HG03575 (cell line): ENCODE measurements around the gene STAB2.

Source experiments
- ATAC-seq: cut with Tn5 transposase; IDR thresholded peaks from one replicate; pipeline ENCODE4 v1.9.1; 2021; ENCODE audit not compliant: unreplicated experiment, insufficient number of reproducible peaks, low FRiP score; ENCODE audit errors: extremely low read depth

Gene STAB2

DNA sequence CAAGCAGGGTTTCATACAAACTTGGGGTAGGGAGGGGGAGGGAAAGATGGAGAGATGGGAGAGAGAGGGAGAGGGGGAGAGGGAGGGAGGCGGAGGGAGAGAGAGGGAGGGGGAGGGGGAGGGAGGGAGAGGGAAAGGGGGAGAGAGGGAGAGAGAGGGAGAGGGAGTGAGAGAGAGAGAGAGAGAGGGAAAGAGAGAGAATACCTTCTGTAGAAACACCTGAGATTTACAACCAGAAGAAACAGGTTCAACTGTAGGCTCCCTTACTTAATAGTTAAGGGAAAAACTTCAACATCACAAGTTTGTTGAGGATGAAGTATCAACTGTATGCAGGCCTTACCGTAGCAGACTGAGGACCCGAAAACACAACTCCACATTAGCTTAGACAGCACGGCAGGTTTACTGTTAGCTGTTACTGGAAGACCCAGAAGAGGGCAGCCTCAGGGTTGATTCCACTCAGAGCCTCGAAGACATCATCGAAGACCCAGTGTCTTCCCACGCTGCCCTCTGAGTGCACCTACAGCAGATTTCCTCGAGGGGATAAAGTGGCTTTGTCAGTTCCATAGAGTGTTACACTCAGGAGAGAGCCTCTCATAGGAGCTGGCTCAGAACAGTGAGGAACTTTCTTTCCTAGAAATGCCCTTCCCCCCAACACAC, 181.5 kb downstream of the STAB2 start:
- no peak for ATAC-seq

DNA sequence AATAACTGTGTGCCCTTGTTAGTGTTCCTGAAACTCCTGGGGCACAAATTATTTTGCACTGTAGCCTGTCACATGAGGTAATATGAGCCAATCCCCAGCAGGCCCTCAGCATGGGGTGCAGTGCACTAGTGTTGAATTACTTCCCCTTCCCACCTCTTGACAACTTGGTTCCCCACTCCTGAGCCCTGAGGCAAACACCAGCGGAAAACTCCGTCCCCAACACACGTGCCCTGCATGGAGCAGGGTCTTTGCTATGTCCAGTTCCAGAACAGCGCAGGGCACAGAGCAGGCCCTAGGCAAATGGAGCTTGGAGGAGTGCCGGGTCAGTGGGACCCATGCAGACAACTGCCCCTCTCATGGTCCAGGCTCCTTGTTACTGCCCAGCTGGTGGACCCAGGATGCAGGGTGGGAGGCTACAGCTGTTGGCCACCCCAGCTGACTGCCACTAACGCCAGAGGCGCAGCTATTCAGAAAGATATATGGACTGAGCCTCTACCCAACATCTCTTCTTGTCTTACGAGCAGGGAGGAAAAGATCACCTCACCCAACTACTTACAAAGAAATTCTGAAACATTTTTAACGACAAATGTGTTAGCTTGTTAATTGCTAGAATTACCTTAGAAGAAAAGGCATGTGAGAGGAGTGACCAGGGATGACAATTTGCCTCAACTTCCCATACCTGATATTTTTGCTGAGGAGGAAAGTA, 182.3 kb downstream of the STAB2 start:
- no peak for ATAC-seq

DNA sequence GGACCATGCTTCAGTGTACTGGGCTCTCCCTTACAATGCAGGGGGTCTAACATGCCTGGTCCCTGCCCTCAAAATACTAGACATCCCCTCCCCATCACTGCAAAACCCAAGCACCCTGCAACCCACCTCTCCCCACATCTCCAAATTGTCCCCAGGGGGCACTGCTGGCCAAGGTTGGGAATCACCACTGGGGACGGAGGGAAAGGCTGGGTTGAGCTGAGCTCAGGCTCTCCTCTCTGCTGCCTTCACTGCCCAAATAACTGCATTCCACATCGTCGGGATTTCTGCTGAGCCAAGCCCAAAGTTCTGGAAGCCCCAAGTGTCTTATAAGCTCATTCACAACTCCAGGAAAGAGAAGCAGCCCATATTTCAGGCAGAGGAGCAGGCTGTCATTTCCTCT, 184.4 kb downstream of the STAB2 start:
- no peak for ATAC-seq

DNA sequence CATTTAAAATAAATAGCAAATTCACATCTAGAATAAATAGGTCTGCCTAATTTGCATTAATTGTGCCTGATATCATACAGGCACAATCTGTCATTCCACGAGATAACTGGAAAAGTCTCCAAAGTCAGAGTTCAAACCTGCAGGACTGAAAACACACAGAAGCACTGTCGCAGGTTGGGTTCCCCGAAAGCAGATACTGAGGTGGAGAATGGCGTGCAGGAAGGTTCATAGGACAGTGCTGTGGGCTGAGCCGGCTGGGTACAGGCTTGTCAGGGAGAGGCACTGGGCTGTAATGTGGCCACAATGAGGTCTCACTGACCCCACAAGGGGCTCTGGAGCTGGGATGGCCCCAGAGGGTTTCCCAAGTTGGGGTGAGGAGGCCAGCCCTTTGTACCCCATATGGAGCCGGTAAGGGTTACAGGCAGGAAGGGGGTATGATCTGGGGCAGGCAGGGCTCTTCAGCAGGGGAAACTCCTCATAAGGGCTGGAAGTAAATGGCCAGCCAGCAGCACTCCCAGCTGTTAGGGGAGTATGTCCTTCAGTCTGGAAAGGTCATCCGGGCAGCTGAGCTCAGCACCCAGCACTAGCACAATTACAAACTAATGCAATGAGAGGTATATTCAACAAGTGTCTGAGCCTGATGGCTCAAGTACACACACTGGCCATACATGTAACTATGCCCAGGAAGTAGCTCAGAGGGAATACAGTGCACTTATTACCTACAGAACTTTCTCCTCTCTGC, 185.5 kb downstream of the STAB2 start:
- no peak for ATAC-seq

DNA sequence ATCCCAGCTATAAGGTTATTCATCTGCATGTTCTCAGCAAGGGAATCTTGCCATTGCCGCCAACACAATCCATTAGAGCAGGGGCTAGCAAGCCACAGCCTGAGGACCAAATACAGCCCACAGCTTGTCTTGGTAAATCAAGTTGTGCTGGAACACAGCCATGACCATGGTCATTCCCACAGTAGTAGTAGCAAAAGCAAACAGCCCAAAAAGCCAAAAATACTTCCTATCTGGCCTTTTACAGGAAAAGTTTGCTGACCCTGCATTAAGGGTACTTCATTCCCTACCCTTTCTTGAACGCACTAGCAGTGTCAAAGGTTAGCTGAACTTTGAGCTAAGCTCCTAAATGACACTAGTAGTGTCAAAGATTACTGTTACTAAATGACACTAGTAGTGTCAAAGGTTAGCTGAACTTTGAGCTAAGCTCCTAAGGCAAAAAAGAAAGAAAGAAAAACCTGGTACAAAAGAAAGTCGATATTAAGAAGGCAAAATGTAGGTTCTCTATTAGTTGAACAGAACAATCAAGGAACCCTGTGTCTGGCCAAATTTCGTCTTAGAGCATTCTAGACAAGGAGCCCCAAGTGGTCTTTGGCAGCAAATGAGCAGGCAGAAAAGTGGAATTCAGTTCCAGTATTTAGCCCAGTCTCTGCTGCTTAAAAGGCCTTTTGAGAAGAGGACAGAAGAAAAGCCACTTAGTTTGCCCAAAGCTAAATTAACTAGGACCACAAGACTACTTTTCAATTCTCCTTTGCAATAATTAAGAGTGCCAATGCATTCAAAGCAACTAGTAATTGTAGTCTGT, 186.2 kb downstream of the STAB2 start:
- ATAC-seq, result no peak

DNA sequence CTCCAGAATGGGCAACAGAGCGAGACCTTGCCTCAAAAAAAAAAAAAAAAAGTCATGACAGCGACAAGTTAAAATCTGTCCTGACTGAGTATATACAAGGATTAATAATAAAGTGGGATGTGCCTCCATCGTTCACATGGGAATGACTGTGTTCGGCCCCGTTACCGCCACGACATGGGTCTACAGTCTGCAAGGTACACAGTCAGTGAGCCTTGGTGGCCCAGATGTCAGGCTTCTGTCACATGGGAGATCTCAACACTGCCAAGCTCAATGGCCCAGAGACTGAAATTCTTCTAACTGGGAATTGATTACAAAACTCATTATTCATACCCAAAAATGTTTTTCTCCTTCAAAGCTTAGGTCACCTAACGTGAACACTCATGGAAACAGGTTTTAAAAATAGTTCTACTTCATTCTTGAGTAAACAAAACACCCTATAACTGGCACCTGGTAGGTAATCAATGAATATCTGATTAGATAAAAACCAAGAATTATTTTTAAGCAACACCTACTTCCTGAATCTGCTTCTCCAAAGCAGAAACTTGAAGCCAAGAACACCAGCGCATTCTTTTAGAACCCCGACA, 188.0 kb downstream of the STAB2 start:
- no peak for ATAC-seq

DNA sequence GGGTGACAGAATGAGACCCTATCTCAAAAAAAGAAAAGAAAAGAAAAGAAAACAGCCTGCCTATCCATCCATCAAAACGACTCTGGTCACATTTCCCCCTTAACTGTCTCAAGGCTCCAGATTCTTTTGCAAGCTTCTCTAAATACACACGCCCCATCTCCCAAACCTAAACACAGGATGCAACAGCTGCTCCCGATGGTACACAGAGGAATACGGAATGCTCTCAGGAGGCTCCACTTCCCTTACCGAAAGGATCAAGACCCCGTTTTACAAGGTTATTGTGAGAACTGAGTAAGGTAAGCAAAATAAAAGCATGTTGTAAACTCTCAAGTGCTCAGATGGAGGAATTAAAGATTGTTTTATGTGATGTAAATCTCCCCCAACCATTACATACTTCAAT, 191.7 kb downstream of the STAB2 start:
- no peak for ATAC-seq

DNA sequence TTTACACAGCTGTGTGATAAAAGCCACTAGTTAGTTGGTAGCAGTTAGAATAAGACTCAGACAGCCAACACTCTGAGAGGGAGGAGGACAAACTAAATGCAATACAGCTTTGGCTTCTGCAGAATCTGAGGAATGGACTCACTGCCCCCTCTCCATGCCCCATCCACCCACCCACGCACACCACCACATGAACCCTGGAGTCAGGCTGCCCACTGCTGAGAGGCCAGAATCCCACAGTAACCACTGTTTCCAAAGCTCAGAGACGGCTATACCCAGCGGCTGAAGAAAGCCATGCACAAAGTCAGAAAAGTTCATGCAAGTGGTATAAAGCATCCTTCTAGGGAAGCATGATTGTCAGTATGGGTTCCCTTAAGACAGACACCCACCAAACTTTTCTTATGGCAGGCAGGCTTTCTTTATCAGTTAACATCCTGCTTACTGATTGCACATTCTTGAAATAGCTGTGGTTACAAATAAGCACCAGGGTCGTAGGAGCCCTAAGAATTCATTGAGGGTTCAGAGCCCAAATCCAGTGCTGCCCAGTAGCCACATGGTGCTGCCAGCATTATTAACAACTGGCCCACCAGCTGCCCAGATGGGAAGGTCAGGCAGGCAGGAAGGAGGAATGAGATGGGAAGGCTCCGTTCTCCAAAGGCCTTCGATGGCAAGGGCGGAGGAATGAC, 192.5 kb downstream of the STAB2 start:
- ATAC-seq, result no peak

DNA sequence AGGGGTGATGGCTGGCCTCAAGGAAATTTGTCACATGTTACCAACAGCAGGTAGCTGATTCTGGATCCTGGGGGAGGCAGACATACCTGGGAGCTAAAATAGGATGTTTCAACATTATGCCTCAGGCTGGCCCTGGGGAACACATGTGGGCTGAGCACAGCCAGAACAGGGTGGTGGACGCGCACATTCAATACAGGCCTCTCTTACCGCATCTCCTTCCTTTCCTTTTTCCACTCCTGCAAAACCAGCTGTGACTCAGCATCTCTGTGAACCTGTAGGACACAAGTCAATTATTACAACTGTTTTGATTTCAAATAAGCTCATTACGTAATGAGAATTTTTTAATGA, 193.0 kb downstream of the STAB2 start:
- no peak for ATAC-seq

DNA sequence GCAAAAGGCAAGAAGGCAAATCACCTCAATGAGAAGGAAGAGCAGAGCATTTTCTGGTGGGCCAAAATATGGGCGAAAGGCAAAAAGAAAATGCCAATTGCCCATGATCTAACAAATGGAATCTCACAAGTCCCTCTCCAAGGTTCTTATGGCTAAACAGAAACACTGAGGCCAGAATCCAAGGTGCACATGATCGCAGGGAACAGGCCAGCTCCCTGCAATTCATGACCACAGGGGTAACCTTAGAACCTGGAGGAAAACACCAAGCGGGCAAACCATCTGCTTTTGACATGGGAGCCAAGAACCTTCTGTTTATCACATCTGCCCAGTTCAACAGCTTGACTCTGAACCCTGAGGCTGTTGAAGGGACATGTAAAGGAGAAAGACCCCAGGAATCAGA, 193.9 kb downstream of the STAB2 start:
- no peak for ATAC-seq

DNA sequence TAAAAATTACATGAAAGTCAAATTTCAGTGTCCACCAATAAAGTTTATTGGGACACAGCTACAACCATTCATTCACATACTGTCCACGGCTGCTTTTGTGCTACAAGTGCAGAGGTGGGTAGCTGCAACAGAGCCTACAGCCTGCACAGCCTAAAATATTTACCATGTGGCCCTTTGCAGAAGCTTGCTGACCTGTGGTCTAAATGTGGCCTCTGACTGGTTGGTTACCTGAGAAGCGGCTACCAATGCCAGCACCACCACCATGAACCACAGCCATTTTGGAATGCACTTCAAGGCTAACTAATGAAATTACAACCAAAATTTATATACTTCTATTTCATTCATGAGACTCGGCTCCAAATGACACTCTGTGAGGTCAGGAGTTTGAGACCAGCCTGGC, 195.3 kb downstream of the STAB2 start:
- no peak for ATAC-seq

DNA sequence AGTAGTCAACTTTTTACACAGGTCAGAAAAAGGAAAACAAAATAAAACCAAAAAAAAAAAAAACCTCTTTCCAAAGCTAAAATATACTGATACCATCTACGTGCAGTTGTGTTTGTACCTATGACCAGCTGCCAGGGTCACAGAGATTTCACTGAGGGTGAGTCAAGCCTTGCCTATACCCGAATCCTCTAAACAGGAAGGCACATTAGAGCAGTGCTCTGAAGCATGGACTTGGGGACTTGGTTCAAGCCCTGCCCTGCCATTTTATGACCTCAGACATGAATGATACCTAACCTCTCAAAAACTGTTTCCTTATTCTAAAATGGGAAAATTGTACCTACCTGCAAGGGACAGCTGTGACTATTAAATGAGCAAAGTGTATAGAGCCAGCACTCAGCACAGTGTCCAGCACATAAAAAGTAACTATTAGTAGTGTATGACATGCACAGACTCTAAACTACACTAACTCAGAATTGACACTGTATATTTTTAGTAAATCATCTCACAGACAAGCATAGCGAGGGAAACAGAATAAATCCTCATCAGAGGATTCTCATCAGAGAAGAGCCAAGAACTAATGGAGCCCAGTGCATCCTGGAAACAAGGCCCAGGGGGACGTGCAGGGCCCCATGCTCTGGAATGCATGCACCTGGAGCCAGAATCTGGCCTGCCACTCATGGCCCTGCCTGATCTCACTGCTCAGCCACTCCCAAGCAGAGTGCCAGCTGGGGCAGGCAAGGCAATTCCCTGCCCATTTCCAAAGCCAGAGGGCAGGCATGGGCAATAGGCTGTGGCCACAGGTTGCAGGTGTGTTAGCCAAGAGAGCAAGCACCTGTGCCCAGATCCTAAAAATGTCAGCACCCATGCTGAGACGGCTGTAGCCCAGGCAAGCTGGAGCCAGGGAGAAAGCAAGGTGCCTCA, 196.9 kb downstream of the STAB2 start:
- no peak for ATAC-seq

DNA sequence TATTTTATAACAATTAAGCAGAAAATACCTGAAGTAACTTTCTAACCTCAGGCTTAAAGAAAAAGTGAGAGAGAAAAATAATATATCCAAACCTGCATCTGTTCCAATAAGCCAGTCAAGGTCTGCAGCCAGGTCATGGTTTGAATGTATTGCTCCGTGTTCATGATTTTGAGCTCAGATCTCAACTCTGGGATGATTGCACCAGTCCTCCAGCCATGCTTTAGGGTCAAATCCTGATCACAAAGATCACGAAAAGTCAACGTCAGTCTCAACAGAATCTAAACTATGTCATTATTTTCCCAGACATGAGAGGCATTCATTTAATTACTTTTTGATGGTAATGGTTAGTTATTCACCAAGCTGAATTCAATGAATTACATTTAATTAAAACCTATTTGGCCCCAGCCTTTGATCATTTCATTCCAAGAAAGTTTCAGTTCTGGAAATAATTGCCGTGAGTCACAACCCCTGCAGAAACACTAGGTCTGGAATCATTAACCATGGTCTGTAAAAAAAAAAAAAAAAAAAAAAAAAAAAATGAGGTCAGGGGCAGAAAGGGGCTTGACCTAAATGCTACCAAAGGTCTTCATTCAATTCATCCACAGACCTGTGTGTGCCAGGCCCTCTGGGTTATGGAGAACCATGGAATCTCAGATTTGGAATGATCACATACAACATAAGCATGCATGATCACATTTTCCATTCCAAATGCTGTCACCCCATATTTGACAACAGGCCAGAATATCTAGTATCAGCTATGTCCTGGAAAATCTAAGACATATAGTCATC, 198.4 kb downstream of the STAB2 start:
- no peak for ATAC-seq

DNA sequence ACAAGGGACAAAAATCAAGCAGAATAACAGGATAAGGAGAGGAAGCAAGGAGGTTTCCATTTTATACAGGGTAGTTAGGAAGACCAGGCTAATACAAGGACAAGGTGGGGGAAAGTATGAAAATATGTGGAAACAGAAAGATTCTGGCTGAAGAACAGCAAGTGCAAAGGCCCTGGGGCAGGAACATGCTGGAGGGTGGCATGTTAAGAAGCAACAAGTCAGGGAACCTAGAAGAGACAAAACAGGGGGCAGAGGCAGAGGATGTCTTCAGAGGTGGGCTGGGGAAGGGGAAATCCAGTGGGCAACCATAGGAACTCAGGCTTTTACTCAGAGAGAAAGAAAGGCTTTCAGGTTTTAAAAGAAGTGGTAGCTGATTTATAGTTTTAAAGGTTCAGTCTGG, 199.1 kb downstream of the STAB2 start:
- no peak for ATAC-seq

DNA sequence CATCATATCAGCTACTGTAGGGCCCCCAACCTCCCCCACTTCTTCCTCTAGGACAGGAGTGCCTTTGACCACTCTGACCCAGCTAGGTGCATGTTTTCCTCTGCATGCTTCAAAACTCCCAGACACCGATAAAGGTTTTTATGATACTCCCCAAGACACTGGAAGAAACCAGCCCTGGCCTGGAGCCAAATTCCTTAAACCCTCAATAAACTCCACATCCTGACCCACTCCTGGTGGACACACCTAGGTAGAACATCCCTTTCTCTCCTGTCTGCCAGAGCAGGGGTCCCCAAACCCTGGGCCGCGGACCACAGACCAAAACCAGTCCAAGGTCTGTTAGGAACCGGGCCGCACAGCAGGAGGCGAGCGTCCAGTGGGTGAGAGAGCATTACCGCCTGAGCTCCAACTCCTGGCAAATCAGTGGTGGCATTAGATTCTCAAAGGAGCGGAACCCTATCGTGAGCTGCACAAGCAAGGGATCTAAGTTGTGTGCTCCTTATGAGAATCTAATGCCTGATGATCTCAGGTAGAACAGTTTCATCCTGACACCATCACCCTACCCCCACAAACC, 204.4 kb downstream of the STAB2 start:
- ATAC-seq, result no peak

DNA sequence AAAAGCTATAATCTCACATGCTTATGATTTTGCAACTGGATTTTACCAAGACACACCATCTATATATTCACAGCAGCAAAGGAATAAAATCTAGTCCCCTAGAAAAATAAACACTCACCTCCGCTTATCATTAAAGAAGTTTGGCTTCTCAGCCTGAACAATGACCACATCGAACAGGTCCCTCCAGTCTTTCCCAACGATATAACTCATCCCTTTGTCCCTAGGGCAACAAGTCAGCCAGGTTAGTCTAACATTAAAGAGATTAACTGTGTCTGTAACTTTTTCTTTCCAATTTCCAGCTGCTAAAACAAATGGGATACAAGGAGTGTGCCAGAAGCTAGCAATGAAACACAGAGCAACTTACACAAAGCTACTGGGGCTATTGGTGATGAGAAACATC, 206.0 kb downstream of the STAB2 start:
- ATAC-seq, result no peak
